22Rv1 (cell line): ENCODE measurements around the gene IL4R.

Experiments
- ZFX ChIP-seq: fragments of 450-650 bp; IDR thresholded peaks from 2 replicates; pipeline ENCODE4 v1.6.1; 2017; ENCODE audit warnings: antibody characterized with exemption, borderline replicate concordance
- TF ChIP-seq, protein P1 (sequence below): fragments of 450-650 bp; IDR thresholded peaks from 2 replicates; pipeline ENCODE4 v1.5.1; 2017; ENCODE audit warnings: mild to moderate bottlenecking

DNA sequence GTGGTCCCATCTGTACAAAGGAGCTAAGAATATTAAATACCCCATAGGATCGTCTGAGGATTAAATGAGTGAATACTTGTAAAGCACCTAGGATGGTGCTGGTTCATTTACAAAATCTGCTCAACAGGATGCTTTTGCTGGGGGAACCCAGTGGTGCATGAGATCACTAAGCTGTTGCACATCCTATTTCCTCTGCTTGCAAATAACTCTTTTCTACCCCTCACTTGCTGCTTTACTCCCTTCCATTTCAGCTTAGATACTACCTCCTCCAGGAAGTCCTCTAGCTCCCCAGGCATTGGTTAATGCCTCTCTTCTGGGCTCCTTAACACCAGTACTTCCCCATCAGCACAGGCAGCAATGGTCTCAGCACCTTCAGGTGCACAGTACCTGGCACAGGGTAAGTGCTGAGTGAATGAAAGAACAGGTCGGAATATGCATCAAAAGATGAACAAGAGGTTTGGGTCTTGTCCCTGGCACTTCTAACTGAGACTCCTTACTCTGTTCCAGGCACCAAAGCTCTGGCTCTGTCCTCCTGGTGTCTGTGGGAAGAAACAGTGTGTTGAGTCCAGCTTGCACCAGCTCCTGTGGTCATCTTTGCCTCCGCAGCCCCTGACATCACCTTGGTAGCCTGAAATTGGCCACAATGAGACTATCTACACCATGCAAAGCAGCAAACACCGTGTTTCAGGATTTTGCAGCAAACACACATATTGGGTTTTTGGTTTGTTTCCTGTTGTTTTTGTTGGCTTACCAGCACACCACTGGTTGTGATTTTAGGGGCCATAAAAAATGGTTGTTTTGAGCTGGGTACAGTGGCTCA lies 64.1 kb downstream of the IL4R start:
- TF ChIP-seq, protein P1, sequence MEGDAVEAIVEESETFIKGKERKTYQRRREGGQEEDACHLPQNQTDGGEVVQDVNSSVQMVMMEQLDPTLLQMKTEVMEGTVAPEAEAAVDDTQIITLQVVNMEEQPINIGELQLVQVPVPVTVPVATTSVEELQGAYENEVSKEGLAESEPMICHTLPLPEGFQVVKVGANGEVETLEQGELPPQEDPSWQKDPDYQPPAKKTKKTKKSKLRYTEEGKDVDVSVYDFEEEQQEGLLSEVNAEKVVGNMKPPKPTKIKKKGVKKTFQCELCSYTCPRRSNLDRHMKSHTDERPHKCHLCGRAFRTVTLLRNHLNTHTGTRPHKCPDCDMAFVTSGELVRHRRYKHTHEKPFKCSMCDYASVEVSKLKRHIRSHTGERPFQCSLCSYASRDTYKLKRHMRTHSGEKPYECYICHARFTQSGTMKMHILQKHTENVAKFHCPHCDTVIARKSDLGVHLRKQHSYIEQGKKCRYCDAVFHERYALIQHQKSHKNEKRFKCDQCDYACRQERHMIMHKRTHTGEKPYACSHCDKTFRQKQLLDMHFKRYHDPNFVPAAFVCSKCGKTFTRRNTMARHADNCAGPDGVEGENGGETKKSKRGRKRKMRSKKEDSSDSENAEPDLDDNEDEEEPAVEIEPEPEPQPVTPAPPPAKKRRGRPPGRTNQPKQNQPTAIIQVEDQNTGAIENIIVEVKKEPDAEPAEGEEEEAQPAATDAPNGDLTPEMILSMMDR, result no peak
- no peak for TF ChIP-seq ZFX
